ENCODE results near the gene IGSF23.

DNA sequence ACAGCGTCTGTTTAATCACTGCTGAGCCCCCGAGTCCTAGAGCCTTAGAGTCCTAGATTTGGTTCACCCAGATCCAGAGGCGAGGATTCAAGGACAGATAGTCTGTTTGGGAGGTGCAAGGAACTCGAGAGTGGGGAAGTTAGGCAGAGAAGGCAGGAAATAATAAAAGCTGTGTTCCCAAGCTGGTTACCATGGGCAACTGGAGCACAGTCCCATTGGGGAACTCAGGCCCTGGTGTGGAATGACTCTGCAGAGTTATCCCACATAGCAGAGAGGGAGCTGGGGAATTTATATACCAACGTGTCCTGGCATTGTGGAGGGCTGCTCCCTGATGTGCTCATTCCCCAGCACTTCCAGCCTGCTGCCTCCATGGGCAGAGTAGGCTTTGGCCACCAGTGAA lies 9.7 kb downstream of the IGSF23 start:
- TF ChIP-seq, protein P1, sequence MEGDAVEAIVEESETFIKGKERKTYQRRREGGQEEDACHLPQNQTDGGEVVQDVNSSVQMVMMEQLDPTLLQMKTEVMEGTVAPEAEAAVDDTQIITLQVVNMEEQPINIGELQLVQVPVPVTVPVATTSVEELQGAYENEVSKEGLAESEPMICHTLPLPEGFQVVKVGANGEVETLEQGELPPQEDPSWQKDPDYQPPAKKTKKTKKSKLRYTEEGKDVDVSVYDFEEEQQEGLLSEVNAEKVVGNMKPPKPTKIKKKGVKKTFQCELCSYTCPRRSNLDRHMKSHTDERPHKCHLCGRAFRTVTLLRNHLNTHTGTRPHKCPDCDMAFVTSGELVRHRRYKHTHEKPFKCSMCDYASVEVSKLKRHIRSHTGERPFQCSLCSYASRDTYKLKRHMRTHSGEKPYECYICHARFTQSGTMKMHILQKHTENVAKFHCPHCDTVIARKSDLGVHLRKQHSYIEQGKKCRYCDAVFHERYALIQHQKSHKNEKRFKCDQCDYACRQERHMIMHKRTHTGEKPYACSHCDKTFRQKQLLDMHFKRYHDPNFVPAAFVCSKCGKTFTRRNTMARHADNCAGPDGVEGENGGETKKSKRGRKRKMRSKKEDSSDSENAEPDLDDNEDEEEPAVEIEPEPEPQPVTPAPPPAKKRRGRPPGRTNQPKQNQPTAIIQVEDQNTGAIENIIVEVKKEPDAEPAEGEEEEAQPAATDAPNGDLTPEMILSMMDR (IDR thresholded peaks at IDR 0.05) = no peak
- TF ChIP-seq POLR2AphosphoS5 (IDR thresholded peaks at IDR 0.05) (no peak), POLR2A (IDR thresholded peaks at IDR 0.05) (no peak)
